Measurements from ENCODE around the gene CASP8AP2. TPM values are rescaled to one million over a fixed set of nuclear protein-coding genes. Genes with fewer than 3 reads are reported as not detected.
"Not testable (repeated sequence)": the region's sequence is repeated elsewhere in the genome, so short reads cannot be mapped to it uniquely, and the experiment has no call there.

CASP8AP2 gene
- total RNA-seq, 1 donor from 2014 or later, result 12.1 TPM

- Mint-ChIP-seq H3K36me3 (ENCODE audit: low read depth, unreplicated experiment) (no peaks in the 10 kb centered on the region), H3K4me1 (ENCODE audit: low read depth, unreplicated experiment) (peaks cover 2% of the 10 kb centered on the region), H3K9me3 (ENCODE audit: unreplicated experiment) (no peaks in the 10 kb centered on the region), H3K4me3 (ENCODE audit: unreplicated experiment) (peak within 1 kb of the TSS; percentile 94), H3K27ac (ENCODE audit: unreplicated experiment) (peak within 1 kb of the TSS; percentile 95), H3K27me3 (ENCODE audit: low read depth, unreplicated experiment) (no peaks in the 10 kb centered on the region)
- H3K4me2 ChIP-seq (ENCODE audit: low read length), result peak within 1 kb of the TSS; percentile 93
- peak within 1 kb of the TSS; percentile 100 for H2AFZ ChIP-seq (ENCODE audit: low read depth, low read length)
- H3K27me3 ChIP-seq (ENCODE audit: insufficient read depth, low read length), result no peaks in the 10 kb centered on the region
- H4K20me1 ChIP-seq (ENCODE audit: insufficient read depth, low read length), result peaks cover 26% of the 10 kb centered on the region
- H3K79me2 ChIP-seq (ENCODE audit: insufficient read depth, low read length), result peaks cover 49% of the 10 kb centered on the region
- FAIRE-seq (peak; percentile 29), DNase-seq (ENCODE audit: low read depth) (peak; percentile 91)
- H3K27ac ChIP-seq (ENCODE audit: low read depth, low read length), result peak within 1 kb of the TSS; percentile 83
- TF ChIP-seq EZH2 (IDR thresholded peaks at IDR 0.05; ENCODE audit: insufficient read depth, low read length) (no peak), CTCF (IDR thresholded peaks at IDR 0.05; ENCODE audit: insufficient read depth, low read depth, low read length) (no peak)
- H3K4me1 ChIP-seq (ENCODE audit: insufficient read depth, low read length), result peaks cover 7% of the 10 kb centered on the region
- peak within 1 kb of the TSS; percentile 92 for H3K4me3 ChIP-seq (ENCODE audit: insufficient read depth, low read depth, low read length)
- H3K9ac ChIP-seq (ENCODE audit: low read length), result peak within 1 kb of the TSS; percentile 90
- H3K9me3 ChIP-seq (ENCODE audit: insufficient read depth, low read depth, low read length), result no peaks in the 10 kb centered on the region
- no peaks in the 10 kb centered on the region for H3K36me3 ChIP-seq (ENCODE audit: insufficient read depth, low read length)
These were observed 10.1 kb upstream of the CASP8AP2 start, which contains the start of gene MDN1 for GRCh38 chr6:89819336-89820130. MDN1 (minus strand) TSS chr6:89819794; CDS start chr6:89819607, 187 bp downstream.

- H3K4me1 Mint-ChIP-seq (ENCODE audit: low read depth, unreplicated experiment), result peaks cover 10% of the 10 kb centered on the region
- Histone ChIP-seq H3K27ac (ENCODE audit: low read depth, low read length) (peak overlapping the region; percentile 23), H4K20me1 (ENCODE audit: insufficient read depth, low read length) (no peaks in the 10 kb centered on the region), H3K9ac (ENCODE audit: low read length) (peak overlapping the region; percentile 43), H3K4me2 (ENCODE audit: low read length) (peak overlapping the region; percentile 55), H3K4me3 (ENCODE audit: insufficient read depth, low read depth, low read length) (no peak overlapping the region), H2AFZ (ENCODE audit: low read depth, low read length) (peak overlapping the region; percentile 19), H3K27me3 (ENCODE audit: insufficient read depth, low read length) (no peaks in the 10 kb centered on the region), H3K9me3 (ENCODE audit: insufficient read depth, low read depth, low read length) (no peaks in the 10 kb centered on the region), H3K4me1 (ENCODE audit: insufficient read depth, low read length) (peaks cover 13% of the 10 kb centered on the region), H3K36me3 (ENCODE audit: insufficient read depth, low read length) (no peaks in the 10 kb centered on the region), H3K79me2 (ENCODE audit: insufficient read depth, low read length) (peaks cover 13% of the 10 kb centered on the region)
- TF ChIP-seq CTCF (IDR thresholded peaks at IDR 0.05; ENCODE audit: insufficient read depth, low read depth, low read length) (no peak), EZH2 (IDR thresholded peaks at IDR 0.05; ENCODE audit: insufficient read depth, low read length) (no peak)
- peaks cover 2% of the 10 kb centered on the region for H3K36me3 Mint-ChIP-seq (ENCODE audit: low read depth, unreplicated experiment)
- FAIRE-seq (no peak), DNase-seq (ENCODE audit: low read depth) (peak; percentile 65)
- no peaks in the 10 kb centered on the region for H3K27me3 Mint-ChIP-seq (ENCODE audit: low read depth, unreplicated experiment)
- no peak overlapping the region for H3K4me3 Mint-ChIP-seq (ENCODE audit: unreplicated experiment)
- H3K27ac Mint-ChIP-seq (ENCODE audit: unreplicated experiment), result peak overlapping the region; percentile 92
- H3K9me3 Mint-ChIP-seq (ENCODE audit: unreplicated experiment), result no peaks in the 10 kb centered on the region
These were observed 3.6 kb upstream of the CASP8AP2 start for GRCh38 chr6:89826029-89826528.

GRCh38 chr6:89828475-89828987 lies 1.1 kb upstream of the CASP8AP2 start:
- Histone ChIP-seq H3K27ac (ENCODE audit: low read depth, low read length) (peak overlapping the region; percentile 55), H3K4me2 (ENCODE audit: low read length) (peak overlapping the region; percentile 93), H3K4me3 (ENCODE audit: insufficient read depth, low read depth, low read length) (peak overlapping the region; percentile 87), H2AFZ (ENCODE audit: low read depth, low read length) (peak overlapping the region; percentile 88), H3K79me2 (ENCODE audit: insufficient read depth, low read length) (peaks cover 24% of the 10 kb centered on the region), H3K9ac (ENCODE audit: low read length) (peak overlapping the region; percentile 84), H3K4me1 (ENCODE audit: insufficient read depth, low read length) (peaks cover 13% of the 10 kb centered on the region)
- peak overlapping the region; percentile 84 for H3K4me3 Mint-ChIP-seq (ENCODE audit: unreplicated experiment)
- not testable (repeated sequence) for H3K9me3 Mint-ChIP-seq (ENCODE audit: unreplicated experiment); H3K27me3 ChIP-seq (ENCODE audit: insufficient read depth, low read length); H3K9me3 ChIP-seq (ENCODE audit: insufficient read depth, low read depth, low read length); H3K27me3 Mint-ChIP-seq (ENCODE audit: low read depth, unreplicated experiment); FAIRE-seq; DNase-seq (ENCODE audit: low read depth); H3K36me3 Mint-ChIP-seq (ENCODE audit: low read depth, unreplicated experiment); H3K36me3 ChIP-seq (ENCODE audit: insufficient read depth, low read length); H3K27ac Mint-ChIP-seq (ENCODE audit: unreplicated experiment); H4K20me1 ChIP-seq (ENCODE audit: insufficient read depth, low read length); H3K4me1 Mint-ChIP-seq (ENCODE audit: low read depth, unreplicated experiment)
